AG10803 (cell line): ENCODE results near the gene MCTP2.

ENCODE experiments used
- DNase-seq: peaks from one replicate; pipeline ENCODE4 v3.0.0; 2010; ENCODE audit warnings: low read depth
- H3K4me3 ChIP-seq: 2 replicates; pipeline ENCODE4 v1.5.1; 2011; ENCODE audit warnings: mild to moderate bottlenecking, low read length, control low read depth
- CTCF ChIP-seq: conservative IDR thresholded peaks from 2 replicates; pipeline ENCODE4 v1.5.1; 2011; ENCODE audit warnings: mild to moderate bottlenecking, low read length, control low read depth, inconsistent platforms

The MCTP2 gene

GRCh38 chr15:94455297-94455696, 223.9 kb downstream of the MCTP2 start:
- TF ChIP-seq CTCF, result no peak
- no peak for DNase-seq
- H3K4me3 ChIP-seq, result no peak overlapping the region

- no peak overlapping the region for H3K4me3 ChIP-seq
- no peak for DNase-seq
- no peak for TF ChIP-seq CTCF
Measured at GRCh38 chr15:94456226-94456625, 224.9 kb downstream of the MCTP2 start.

DNA sequence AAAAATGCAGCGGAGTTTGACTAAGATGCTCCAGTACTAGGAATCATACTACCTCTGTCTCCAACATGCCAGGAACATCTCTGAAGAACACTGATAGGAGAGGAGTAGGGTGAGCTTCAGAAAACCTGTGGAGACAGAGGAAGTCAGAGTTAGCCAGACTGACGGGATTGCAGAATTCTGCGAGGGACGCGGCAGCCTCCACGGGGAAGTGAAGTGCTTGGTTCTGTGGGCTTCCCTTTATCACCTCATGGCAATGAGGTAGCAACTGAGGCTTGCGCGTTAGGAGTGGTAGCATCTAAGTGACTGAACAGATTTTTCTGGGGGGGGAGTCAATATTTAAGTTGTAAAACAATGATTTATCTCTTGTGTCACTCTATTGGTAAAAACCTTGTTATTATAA, 226.3 kb downstream of the MCTP2 start:
- no peak for TF ChIP-seq CTCF
- DNase-seq, result no peak
- H3K4me3 ChIP-seq, result no peak overlapping the region

- no peak overlapping the region for H3K4me3 ChIP-seq
- no peak for DNase-seq
- no peak for TF ChIP-seq CTCF
Measured at GRCh38 chr15:94460624-94461023, 229.3 kb downstream of the MCTP2 start.

DNA sequence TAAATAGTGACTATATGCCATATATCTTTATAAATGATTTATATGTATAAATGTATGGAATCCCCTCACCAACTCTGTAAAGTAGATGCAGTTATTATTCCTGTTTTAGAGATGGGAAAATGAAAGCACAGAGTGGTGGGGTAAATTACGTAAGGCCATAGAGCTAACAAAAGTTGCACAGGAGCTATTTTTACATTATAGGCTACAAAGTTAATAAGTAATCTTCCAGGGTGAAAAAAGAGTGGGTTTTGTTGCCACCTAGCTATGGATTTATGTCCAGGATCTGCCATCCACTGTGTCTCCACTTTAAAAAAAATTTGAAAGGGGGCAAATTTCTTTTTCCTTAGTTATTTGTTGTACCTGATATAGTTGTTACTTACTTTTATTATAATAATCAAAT, 235.7 kb downstream of the MCTP2 start:
- no peak for TF ChIP-seq CTCF
- DNase-seq, result no peak
- H3K4me3 ChIP-seq, result no peak overlapping the region

DNA sequence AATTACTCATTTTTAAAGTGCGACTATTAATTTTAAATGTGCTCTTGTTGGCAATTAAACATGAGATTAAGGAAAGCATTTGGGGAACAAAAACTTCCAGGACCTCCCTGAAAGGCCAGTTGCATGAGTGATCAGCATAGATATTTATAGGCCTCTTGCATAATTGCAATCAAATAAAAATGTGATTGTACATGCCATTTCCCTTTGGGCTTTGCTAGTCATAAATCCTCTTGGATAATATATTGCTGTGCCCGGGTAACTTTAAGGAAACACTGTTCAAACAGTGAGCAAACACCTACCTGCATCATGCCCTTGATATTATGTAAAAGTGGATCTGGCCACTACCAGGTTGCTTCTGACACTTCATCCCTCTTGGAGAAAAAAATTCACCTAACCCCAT, 239.1 kb downstream of the MCTP2 start:
- DNase-seq, result no peak
- no peak for TF ChIP-seq CTCF
- no peak overlapping the region for H3K4me3 ChIP-seq

GRCh38 chr15:94476686-94477085, 245.3 kb downstream of the MCTP2 start:
- DNase-seq, result no peak
- no peak for TF ChIP-seq CTCF
- H3K4me3 ChIP-seq, result no peak overlapping the region
